ENCODE data around the gene ACVRL1. TPM values are rescaled to one million over a fixed set of nuclear protein-coding genes. Genes with fewer than 3 reads are reported as not detected.

The ACVRL1 gene
- total RNA-seq, 1 donor from 2014 or later, result not detected

GRCh38 chr12:51942056-51942455, 34.8 kb downstream of the ACVRL1 start:
- Mint-ChIP-seq H3K36me3 (ENCODE audit: low read depth) (no peaks in the 10 kb centered on the region), H3K9me3 (peaks cover 7% of the 10 kb centered on the region), H3K4me3 (no peak overlapping the region), H3K27me3 (peaks cover 24% of the 10 kb centered on the region), H3K27ac (no peak overlapping the region), H3K4me1 (no peaks in the 10 kb centered on the region)
- no peak for DNase-seq
- intact Hi-C loops (cut with micrococcal nuclease), result no loop called here

DNA sequence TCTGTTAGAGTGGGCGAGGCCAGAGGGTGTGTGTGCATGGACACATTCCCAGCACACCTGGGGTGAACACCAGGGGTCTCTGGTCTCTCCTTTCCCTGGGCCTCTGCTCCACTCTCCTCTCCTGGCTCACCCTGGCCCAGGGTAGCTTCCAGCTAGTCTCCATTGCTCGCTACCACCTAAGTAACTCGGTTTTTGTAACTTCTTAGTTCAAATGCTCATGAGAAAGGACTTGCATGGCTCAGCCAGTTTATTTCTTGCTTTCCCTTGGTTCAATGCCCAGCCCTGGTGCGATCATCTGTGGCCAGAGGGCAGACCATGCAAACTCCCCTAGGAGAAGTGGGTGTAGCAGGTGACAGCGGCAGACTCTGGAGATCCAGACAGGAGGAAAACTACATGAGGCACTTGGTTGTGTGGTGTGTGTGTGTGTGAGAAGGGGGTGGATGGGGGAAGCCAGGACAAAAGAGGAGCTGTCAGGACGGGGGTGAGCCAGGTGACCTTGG, 35.2 kb downstream of the ACVRL1 start:
- Mint-ChIP-seq H3K27me3 (peaks cover 29% of the 10 kb centered on the region), H3K27ac (no peak overlapping the region), H3K4me1 (no peaks in the 10 kb centered on the region), H3K36me3 (ENCODE audit: low read depth) (no peaks in the 10 kb centered on the region), H3K9me3 (peaks cover 7% of the 10 kb centered on the region), H3K4me3 (no peak overlapping the region)
- intact Hi-C loops (cut with micrococcal nuclease), result no loop called here
- DNase-seq, result no peak

GRCh38 chr12:51943346-51943745, 36.0 kb downstream of the ACVRL1 start:
- intact Hi-C loops (cut with micrococcal nuclease), result no loop called here
- no peak for DNase-seq
- Mint-ChIP-seq H3K27me3 (peaks cover 34% of the 10 kb centered on the region), H3K27ac (no peak overlapping the region), H3K4me1 (no peaks in the 10 kb centered on the region), H3K4me3 (no peak overlapping the region), H3K9me3 (peaks cover 7% of the 10 kb centered on the region), H3K36me3 (ENCODE audit: low read depth) (no peaks in the 10 kb centered on the region)

GRCh38 chr12:51944608-51945233, 37.4 kb downstream of the ACVRL1 start:
- H3K36me3 Mint-ChIP-seq (ENCODE audit: low read depth), result no peaks in the 10 kb centered on the region
- no peak for DNase-seq
- peaks cover 42% of the 10 kb centered on the region for H3K27me3 Mint-ChIP-seq
- H3K4me1 Mint-ChIP-seq, result no peaks in the 10 kb centered on the region
- no peak overlapping the region for H3K27ac Mint-ChIP-seq
- H3K4me3 Mint-ChIP-seq, result no peak overlapping the region
- H3K9me3 Mint-ChIP-seq, result peaks cover 7% of the 10 kb centered on the region
- intact Hi-C loops (cut with micrococcal nuclease), result no loop called here

DNA sequence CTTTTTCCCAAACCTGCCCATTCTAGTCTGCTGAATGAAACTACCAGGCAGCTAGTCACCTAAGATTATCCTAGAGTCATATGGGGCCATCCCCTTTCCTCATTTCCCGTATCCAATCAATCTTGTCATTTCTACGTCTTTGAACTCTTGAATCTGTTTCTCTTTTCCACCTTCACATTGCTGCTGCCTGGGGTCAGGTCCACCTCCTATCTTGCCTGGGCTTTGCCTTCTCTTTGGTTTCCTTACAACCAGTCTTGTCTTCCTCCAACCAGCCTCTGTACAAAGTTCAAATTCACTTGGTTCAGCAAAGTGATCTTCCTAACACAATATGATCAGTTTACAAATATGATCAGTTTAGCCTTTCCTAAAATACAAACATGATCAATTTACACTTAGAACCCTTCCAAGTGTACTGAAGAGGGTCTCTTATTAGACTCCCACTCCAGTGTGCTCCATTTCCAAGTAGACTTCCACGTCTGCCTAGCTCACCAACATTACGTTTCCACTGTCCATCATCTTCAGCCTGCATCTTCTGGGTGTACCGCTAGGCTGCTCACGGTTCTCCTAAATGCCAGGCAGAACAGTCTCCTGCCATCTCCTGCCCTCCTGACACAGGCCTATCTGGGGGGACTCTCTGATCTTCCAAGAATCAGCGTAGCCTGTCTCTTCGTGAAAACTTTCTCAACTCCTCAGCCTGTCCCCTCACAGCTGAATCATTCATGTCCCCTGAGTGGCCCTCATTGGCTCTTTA, 40.1 kb downstream of the ACVRL1 start:
- H3K27ac Mint-ChIP-seq, result no peak overlapping the region
- H3K27me3 Mint-ChIP-seq, result peaks cover 44% of the 10 kb centered on the region
- intact Hi-C loops (cut with micrococcal nuclease), result no loop called here
- no peaks in the 10 kb centered on the region for H3K36me3 Mint-ChIP-seq (ENCODE audit: low read depth)
- H3K9me3 Mint-ChIP-seq, result peaks cover 7% of the 10 kb centered on the region
- no peak overlapping the region for H3K4me3 Mint-ChIP-seq
- DNase-seq, result no peak
- H3K4me1 Mint-ChIP-seq, result peaks cover 5% of the 10 kb centered on the region

GRCh38 chr12:51948066-51948465, 40.8 kb downstream of the ACVRL1 start:
- DNase-seq, result no peak
- peaks cover 50% of the 10 kb centered on the region for H3K27me3 Mint-ChIP-seq
- H3K4me3 Mint-ChIP-seq, result no peak overlapping the region
- H3K27ac Mint-ChIP-seq, result no peak overlapping the region
- H3K36me3 Mint-ChIP-seq (ENCODE audit: low read depth), result no peaks in the 10 kb centered on the region
- H3K9me3 Mint-ChIP-seq, result peaks cover 7% of the 10 kb centered on the region
- peaks cover 10% of the 10 kb centered on the region for H3K4me1 Mint-ChIP-seq
- intact Hi-C loops (cut with micrococcal nuclease), result no loop called here

- Mint-ChIP-seq H3K4me3 (peak overlapping the region; percentile 24), H3K27ac (no peak overlapping the region), H3K36me3 (ENCODE audit: low read depth) (no peaks in the 10 kb centered on the region), H3K27me3 (peaks cover 46% of the 10 kb centered on the region), H3K9me3 (peaks cover 2% of the 10 kb centered on the region), H3K4me1 (peaks cover 20% of the 10 kb centered on the region)
- intact Hi-C loops (cut with micrococcal nuclease), result no loop called here
- DNase-seq, result no peak
These were observed 42.2 kb downstream of the ACVRL1 start for GRCh38 chr12:51949342-51950030.

- H3K27ac Mint-ChIP-seq, result peak overlapping the region; percentile 84
- H3K36me3 Mint-ChIP-seq (ENCODE audit: low read depth), result no peaks in the 10 kb centered on the region
- intact Hi-C loops (cut with micrococcal nuclease), result no loop called here
- peak overlapping the region; percentile 97 for H3K4me3 Mint-ChIP-seq
- peaks cover 23% of the 10 kb centered on the region for H3K4me1 Mint-ChIP-seq
- H3K9me3 Mint-ChIP-seq, result no peaks in the 10 kb centered on the region
- peaks cover 46% of the 10 kb centered on the region for H3K27me3 Mint-ChIP-seq
- no peak for DNase-seq
These were observed 43.4 kb downstream of the ACVRL1 start for GRCh38 chr12:51950682-51951198.

DNA sequence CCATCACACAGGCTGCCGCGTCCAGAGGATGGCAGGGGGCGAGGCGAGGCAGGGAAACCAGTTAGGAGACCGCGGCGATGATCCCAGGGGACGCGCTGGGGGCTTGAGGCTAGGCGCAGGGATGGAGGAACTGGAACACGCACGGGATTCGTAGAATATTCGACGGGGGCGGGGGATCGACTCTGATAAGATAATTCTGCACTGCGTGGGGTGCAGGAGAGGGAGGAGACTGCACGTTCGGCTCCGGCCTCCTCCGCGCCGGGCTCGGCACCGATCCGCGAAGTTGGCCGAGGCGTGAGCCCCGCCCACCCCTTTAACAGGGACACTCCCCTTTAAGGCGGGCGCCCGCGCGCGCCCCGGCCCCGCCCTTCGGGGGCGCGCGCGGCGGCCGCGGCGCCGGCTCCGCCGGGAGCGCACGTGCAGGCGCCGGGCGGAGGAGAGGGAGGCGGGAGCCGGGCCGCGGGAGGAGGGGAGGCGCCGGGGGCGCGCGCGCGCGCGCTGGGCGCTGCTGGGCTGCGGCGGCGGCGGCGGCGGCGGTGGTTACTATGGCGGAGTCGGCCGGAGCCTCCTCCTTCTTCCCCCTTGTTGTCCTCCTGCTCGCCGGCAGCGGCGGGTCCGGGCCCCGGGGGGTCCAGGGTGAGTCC, 44.0 kb downstream of the ACVRL1 start, which contains the start of gene ACVR1B:
Gene ACVR1B (plus strand): TSS at position 501 of the 644 bp plus-strand sequence. CDS start 45 bp downstream, at position 546.
- Mint-ChIP-seq H3K27me3 (peaks cover 48% of the 10 kb centered on the region), H3K4me1 (peaks cover 26% of the 10 kb centered on the region), H3K4me3 (peak within 1 kb of the TSS; percentile 97), H3K27ac (peak within 1 kb of the TSS; percentile 84), H3K9me3 (no peaks in the 10 kb centered on the region), H3K36me3 (ENCODE audit: low read depth) (no peaks in the 10 kb centered on the region)
- intact Hi-C loops (cut with micrococcal nuclease), result no loop called here
- DNase-seq, result peak; percentile 96

DNA sequence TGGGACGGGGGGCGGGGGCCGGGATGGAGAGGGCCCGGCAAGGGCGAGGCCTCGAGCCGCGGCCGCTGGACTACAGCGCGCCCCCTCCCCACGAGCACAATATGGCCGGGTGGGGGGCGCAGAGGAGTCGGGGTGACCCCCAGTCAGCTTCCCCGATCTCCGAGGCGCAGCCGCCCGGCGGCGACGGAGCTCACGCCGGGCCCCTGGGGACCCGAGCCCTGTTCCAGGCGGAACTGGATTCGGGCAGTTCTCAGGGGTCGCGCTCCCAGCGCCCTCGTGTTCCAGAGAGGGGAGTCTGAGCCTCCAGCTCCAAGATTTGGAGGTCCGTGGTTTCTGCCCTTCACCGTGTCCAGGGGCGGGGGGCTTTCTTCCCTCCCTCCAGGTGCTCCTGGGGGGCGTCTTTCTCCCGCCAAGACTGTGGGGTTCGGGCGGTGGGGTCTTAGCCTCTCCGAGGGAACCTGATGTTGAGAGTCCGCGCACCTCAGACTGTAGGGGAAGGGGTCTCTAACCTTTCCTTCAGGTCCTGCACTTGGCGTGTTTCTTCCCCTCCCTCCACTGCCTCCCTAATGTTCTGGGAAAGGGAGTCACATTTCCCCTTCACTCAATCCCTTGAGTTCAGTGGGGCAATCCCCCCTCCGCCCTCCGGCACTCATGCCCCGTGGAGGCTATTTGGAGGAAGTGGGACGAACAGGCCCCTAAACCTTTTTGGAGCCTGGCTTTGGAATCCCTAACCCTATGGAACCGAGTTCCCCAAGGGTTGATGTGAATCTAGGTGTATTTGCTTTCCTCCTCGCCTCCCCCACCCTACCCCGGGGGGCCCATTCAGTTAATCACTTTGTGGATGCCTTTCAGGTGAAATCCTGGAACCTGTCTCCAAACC, 44.8 kb downstream of the ACVRL1 start:
- intact Hi-C loops (cut with micrococcal nuclease), result loop anchor here (1.0 to 2.0 kb wide), 2 partner anchors 19 to 73 kb away; no protein-coding TSS in a partner anchor
- H3K36me3 Mint-ChIP-seq (ENCODE audit: low read depth), result no peaks in the 10 kb centered on the region
- peaks cover 44% of the 10 kb centered on the region for H3K27me3 Mint-ChIP-seq
- H3K4me3 Mint-ChIP-seq, result peak overlapping the region; percentile 74
- DNase-seq, result peak; percentile 65
- H3K9me3 Mint-ChIP-seq, result no peaks in the 10 kb centered on the region
- peak overlapping the region; percentile 10 for H3K27ac Mint-ChIP-seq
- peaks cover 26% of the 10 kb centered on the region for H3K4me1 Mint-ChIP-seq

DNA sequence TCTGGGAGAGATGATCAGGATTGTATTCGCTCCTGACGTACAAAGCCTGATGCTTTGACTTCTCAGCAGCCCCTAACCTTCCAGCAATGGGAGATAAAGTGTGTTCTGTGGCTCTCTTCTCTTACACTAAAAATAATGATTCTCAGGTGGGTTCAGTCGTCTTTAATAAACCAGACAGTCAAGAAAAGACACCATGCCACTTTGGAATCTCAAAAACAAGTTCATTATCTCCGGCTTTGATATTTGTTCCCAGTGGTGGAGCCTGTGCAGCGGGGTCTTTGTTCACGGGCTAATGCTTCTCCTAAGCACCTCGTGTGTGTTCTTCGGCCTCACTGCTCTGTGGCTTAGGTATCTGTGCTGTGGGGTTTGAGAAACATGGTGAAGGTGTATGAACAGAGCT, 45.8 kb downstream of the ACVRL1 start:
- no peaks in the 10 kb centered on the region for H3K9me3 Mint-ChIP-seq
- H3K27ac Mint-ChIP-seq, result no peak overlapping the region
- intact Hi-C loops (cut with micrococcal nuclease), result loop anchor here (2.0 kb wide), 1 partner anchor 72 kb away; no protein-coding TSS in a partner anchor
- H3K4me1 Mint-ChIP-seq, result peaks cover 26% of the 10 kb centered on the region
- H3K36me3 Mint-ChIP-seq (ENCODE audit: low read depth), result no peaks in the 10 kb centered on the region
- no peak for DNase-seq
- peak overlapping the region; percentile 74 for H3K4me3 Mint-ChIP-seq
- H3K27me3 Mint-ChIP-seq, result peaks cover 35% of the 10 kb centered on the region

DNA sequence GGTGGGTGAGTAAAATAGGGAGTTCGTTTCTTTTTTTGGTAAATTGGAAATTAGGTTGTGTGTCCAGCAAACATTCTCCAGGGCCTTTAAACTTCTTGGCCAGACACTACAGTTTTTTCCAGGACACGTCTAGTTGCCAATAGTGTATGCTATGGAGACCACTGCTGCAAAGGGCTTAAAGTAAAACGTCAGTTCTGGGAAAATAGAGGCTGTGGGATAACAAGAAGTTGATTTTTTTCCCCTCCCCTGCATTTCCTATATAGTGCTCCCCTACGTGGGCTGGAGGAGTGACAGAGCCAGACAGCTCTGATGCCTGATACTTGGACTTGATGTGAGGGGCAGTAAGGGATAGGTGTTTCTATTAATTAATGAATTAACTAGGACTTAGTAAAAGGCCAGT, 46.6 kb downstream of the ACVRL1 start:
- no peak for DNase-seq
- Mint-ChIP-seq H3K4me1 (peaks cover 26% of the 10 kb centered on the region), H3K27ac (no peak overlapping the region), H3K27me3 (peaks cover 29% of the 10 kb centered on the region), H3K9me3 (no peaks in the 10 kb centered on the region), H3K4me3 (no peak overlapping the region), H3K36me3 (ENCODE audit: low read depth) (no peaks in the 10 kb centered on the region)
- intact Hi-C loops (cut with micrococcal nuclease), result loop anchor here (2.0 kb wide), 1 partner anchor 71 kb away; no protein-coding TSS in a partner anchor

Data from activated CD4-positive, alpha-beta T cell treated with anti-CD3 and anti-CD28 coated beads, Interleukin-2, amount 10 ng/mL, durations not matched to agents 24 days and 14 days (primary cell).